HG02970 (cell line): ENCODE results near the gene CHMP2A.
A peak's percentile ranks its signal among the peaks of the same experiment; 100 is the strongest.
"Not testable (repeated sequence)": the region's sequence is repeated elsewhere in the genome, so short reads cannot be mapped to it uniquely, and the experiment has no call there.

Experiments
- ATAC-seq: cut with Tn5 transposase; IDR thresholded peaks from one replicate; pipeline ENCODE4 v1.9.1; 2021; ENCODE audit warnings: mild to moderate bottlenecking, moderate library complexity, moderate number of reproducible peaks; ENCODE audit not compliant: unreplicated experiment, low FRiP score

CHMP2A gene

DNA sequence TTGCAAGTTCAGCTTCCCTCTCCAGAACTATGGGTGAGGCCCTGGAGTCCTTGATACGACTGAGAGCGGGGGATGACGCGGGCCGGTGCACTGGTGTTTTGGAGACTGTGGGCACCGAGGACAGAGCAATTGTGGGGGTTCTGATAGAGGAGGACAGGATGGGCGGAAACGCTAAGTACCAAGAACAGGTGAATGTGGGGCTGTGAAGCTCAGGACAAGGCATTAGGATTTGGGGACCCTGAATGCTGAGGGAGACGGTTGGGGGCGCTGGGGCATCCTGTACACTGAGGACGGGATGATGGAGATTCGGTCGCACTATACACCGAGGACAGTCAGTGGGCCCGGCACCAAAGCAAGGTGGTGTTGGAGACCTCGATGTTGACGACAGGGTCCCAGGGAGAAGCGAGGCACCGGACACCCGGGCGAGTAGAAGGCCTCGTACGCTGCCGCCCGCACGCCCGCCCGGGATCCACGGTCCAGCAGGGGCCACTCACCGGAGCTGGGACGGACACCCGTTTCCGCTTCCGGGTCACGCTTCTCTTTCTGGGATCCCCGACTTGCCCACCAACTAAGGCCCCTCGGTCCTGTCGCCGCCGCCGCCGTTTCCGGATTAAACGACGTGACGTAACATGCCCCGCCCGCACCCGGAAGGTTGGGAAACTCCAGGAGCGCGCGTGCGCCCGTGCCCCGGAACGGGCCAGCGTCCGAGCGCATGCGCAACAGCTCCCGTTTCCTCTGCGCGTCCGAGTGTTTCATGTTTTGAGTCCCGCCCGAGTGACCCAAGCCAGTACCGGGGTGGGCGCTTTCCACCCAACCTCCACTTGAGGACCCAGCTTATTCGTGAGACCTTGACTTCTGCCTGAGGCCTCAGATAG is at the start of gene CHMP2A:
Gene CHMP2A, minus strand, starts transcription at position 612 of the 875 bp plus-strand sequence. CDS start 893 bp downstream, outside the sequence.
- ATAC-seq: no peak

DNA sequence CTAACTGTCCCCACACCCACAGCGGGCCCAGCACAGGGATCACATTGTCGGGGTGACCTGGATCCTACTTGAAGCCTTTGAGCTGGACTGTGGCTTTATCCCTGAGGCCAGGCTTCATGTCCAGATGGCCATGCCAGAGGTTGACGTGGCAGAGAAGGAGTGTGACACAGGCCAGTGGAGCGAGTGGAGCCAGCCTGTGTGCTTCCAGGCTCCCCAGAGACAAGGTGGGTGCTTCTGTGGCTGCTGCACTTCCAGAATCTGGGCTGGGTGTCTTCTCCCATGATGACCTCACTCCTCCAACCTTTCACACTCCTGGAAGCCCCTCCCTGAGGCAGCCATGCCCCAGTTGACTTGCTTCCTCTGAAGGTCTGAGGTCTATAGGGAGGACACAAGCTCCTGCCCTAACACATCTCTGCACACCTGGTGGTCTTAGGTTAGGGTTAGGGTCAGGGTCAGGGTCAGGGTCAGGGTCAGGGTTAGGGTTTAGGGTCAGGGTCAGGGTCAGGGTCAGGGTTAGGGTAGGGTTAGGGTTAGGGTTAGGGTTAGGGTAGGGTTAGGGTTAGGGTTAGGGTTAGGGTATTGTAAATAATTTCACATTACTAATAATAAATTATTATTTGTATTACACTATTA is 31.3 kb upstream of the CHMP2A start:
- no peak for ATAC-seq

DNA sequence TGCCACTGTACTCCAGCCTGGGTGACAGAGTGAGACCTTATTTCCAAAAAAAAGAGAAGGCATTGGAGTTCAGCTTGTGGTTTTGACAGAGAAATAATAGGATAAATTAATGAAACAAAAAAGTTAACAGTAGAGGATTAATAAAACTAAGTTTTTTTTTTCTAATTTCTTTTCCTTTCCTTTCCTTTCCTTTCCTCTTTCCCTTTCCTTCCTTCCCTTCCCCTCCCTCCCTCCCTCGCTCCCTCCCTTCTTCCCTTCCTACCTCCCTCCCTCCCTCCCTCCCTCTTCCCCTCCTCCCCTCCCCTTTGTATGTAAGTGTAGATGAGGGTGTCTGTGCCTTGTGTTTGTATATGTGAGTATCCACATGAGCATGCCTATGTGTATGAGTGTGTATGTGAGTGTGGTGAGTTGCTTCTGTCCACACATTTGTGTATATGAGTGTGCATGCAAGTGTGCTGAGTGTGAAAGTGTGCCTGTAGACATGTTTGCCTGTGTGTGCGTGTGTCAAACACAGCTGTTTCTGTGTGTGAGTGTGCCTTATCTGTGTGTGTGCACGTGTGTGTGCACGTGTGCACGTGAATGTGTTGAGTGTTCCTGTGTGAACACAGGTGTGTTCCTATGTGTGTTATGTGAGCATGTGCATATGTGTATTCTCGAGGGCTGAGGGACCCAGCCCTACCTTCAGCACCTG is 30.7 kb upstream of the CHMP2A start:
- ATAC-seq: no peak

DNA sequence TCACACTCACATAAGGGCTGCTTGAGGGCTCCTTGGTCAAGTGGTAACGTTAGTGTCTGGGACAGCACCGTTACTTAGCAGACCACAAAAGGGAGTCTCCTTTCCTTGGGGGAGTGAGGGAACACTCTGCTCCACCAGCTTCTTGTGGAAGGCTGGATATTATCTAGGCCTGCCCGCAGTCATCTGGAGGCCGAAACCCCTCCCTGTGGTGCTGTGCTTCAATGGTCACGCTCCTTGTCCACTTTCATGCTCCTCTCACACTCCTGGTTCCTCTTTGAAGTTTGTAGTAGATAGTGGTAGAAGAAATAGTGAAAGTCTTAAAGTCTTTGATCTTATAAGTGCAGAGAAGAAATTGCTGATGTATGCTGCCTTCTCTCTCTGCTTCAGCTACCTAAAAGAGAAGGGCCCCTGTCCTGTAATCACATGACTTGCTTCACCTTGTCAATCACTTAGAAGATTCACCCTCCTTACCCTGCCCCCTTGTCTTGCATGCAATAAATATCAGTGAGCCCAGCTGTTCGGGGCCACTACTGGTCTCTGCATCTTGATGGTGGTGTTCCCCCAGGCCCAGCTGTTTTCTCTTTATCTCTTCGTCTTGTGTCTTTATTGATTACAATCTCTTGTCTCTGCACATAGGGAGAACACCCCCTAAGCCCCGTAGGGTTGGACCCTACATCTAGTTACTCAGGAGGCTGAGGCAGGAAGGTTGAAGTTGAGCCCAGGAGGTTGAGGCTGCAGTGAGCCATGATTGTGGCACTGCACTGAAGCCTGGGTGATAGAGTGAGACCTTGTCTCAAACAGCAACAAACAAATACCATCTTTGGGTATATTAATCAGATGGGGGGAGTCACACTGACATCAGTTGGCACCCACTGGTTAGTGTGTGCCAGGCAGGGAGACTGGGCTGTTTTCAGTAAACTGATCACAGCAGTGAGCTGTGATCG is 29.9 kb upstream of the CHMP2A start:
- no peak for ATAC-seq

DNA sequence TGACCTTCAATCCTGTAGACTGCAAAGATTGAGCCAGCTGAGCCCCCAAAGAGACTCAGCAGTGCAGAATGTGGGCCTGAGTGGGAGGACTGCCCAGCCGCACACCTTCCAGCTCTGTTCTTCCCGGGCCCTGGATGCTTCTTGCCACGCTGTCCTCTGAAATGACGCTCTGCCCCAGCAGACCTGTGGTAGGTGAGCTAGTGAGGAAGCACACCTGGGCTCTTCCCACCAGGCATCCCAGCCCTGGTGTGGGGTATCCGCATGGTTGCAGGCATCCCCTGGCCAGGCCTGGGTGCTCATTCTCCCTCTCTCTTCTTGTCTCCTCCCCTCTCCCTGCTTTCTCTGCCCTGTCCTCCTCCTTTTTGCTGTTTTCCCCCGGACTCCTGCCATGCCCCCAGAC is 28.1 kb upstream of the CHMP2A start:
- no peak for ATAC-seq

DNA sequence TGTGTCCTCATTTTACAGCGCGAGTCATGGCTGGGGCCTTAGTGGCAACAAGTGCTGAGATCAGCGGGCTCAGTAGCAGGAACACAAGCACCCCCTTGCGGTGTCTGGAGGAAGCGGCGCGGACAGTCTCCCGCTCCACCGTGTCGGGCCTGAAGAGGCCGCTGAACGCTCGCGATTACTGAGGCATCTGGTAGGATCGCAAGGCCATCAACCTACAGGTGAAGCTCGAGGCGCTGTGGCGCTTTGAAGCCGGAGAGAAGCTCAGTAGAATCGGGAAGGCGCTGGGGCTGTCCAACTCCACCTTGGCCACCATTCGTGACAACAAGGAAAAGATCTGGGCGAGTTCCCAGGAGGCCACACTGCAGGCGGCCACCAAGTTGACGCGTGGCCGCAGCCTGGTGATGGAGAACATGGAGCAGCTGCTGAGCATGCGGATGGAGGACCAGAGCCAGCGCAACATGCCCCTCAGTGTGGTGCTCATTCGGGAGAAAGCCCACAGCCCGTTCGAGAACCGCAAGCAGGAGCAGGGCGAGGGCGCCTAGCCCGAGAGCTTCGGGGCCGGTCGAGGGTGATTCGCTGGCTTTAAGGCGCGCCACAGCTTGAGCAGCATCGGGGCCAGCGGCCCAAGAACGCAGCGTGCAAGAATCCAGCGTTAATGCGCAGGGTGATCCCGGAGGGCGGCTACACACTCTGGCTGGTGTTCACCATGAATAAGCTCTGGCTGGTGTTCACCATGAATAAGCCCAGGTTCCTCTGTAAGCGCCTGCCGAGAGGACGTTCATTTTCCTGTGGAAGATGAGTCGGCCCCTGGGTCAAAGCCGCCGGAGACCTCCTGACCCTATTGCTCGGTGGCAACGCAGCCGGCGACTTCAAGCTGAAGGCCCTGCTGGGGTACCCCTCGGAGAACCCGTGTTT is 26.6 kb upstream of the CHMP2A start:
- peak; percentile 50 for ATAC-seq

DNA sequence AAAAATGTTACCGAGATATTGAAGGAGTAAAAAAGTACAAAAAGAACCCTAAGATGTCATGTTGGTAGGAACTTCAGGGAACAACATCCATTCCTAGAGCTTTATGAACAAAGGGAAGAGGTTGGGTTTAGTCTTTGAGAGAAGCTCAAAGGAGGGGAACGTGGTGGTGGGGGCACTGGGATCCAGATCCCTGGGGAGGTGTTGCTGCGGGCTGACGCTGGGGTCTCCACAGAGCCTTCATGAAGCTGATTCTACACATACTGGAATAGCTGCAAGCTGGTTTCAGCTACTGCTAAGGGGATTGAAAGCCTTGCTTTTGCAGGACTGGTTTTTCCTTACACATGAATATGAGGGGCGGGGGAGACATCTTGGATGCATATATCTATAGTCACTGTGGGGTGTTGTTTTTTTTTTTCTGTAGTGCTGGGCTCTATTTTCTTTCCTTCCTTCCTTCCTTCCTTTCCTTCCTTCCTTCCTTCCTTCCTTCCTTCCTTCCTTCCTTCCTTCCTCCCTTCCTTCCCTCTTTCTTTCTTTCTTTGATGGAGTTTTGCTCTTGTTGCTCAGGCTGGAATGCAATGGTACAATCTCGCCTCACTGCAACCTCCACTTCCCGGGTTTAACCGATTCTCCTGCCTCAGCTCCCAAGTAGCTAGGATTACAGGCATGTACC is 24.7 kb upstream of the CHMP2A start:
- ATAC-seq: no peak

DNA sequence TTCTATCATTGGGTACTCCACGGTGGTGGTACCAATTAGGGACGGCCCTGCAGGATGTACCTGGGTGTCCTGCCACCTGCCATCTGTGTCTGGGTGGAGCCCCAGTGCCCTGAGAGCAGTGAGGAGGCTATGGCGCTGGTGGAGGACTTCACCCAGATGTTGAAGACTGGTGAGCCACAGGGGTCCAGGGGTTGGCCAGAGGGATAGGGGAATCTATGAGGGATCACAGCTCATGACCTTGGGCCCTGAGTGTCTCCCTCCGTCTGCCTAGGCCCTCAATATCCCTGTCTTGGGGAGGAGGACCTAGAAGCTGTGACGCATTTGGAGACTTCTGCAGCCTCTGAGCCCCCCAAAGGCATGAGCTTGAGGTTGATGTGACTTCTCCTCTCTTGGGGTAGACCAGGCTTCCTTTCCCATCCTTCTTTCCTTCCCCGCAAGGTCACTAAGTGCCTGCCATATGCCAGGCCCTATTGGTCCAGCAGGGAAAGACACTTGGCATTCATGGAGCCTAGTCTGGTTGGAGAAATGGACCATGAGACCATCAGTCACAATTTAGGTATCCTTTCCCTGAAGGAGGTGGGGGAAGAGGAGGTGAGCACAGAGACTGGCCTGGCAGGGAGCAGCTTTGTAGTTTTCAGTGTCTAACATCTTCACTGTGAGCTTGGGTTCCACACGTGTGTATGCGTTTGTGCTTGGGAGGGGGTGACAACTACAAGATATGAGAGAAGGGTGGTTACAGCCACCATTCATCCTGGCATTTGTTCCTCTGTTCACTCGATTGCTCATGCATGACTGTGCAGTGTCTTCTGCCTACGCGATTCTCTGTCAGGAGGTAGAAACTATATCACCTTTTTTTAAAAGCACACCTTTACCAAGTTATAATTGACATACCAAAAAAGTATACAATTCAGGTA is 23.4 kb upstream of the CHMP2A start:
- ATAC-seq: no peak

DNA sequence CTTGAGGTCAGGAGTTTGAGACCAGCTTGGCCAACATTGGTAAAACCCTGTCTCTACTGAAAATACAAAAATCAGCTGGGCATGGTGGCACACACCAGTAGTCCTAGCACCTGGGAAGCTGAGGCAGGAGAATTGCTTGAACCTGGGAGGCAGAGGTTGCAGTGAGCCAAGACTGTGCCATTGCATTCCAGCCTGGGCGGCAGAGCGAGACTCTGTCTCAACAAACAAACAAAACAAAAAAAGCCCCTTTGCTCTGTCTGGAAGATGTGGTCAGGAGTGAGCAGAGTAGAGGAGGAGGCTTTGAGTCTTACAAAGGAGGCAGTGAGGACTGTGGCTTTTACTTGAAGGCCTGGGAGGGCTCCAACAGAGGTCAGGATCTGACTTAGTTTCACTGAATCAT is 22.7 kb upstream of the CHMP2A start:
- not testable (repeated sequence) for ATAC-seq

DNA sequence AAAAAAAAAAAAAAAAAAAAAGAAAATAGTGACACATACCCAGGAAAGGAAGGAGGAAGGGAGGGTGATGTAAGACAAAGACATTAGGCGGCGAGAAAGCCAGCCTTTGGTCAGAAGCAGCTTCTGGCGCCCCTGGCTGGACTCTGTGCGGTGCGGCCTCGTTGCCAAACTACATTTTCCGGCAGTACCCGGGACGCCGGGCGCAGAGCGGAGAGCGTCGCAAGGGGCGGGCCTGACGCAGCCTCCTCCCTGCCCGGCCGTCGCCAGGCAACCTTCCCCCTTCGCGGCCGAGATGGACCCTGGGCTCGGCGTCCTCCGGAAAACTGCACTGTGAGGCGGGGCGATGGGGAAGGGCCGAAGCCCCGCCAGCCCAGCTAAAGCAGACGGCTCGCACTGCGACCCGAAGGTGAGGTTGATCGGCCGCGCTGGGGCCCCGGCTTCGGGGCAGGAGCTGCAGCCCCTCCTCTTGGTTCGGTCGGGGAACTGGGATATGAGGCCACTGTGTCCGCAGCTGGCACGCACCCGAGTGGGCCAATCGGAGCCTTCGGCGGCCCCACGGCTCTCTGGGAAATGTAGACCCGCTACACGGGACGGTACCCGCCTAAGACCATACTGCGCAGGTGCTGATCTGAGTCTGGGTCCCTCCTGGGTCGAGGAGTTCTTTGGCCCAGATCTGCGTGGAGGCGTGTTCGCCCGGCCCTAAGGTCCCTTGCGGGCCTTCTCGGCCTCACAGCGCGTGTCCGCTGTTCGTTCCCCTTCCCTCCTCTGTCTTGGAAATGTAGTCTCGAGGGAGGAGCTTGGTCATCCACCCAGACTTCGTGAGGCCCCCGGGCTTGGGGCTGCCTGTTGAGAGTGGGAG is 20.5 kb upstream of the CHMP2A start:
- ATAC-seq: peak; percentile 28

DNA sequence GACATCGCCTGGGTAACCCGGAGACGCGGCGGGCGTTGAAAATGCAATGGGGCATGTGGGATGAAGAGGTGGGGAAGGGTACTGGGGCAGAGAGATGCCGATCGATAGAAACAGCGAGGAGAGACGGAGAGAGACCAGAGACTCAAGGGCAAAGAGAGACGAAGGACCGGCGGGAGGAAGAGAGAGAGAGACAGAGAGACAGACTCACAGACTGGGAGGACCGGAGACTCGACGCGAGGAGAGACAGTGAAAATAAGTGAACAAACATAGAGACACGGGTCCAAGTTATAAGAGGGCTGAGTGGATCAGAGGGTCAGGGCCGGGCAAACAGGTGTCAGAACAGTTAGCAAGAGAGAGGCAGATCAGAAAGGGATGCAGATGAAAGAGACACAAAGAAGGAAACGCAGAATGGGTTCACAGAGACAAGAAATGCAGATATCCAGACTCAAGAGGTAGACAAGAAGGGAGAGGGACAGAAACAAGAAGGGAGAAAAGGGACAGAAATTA is 18.8 kb upstream of the CHMP2A start:
- ATAC-seq: no peak

DNA sequence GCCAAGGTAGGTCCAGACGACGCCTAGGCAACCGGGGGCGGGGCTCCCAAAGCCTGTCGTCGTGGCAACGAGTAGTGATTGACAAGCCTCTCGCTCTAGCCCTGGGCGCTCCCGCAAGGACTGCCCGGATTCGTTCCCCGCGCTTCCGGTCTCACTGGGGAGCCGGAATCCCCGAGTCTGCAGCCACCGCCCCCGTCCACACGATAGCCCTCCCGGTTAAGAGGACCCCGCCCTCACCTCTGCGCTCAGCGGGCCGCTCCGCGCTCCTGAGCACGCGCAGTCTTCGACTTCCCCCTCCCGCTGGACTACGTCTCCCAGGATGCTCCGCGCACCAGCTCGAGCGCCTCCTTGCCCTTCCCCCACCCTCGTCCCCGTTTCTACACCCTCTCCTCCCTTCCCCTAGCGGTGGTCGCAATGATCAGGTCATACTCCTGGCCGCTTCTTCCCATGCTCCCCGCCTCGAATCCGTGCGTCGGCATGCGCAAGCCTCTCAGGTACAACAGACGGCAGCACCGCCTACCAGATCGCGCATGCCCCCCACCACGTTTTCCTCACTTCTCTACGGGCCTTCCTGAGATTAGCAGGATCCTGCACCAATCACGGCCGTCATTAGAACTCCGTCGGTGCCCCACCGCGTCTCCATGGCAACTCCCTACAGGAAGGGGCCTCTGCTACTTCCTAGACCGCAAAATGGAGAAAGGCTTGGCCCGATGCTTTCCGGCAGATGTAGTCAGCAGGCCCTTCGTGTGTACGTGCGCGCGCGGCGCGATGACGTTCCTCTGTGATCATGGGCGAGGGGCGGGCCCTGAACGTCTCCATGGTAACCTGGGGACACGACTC is 18.1 kb upstream of the CHMP2A start, which contains the start of gene MZF1:
Gene MZF1, minus strand, starts transcription at position 518 of the 840 bp plus-strand sequence. CDS start 1,946 bp downstream, outside the sequence.
- peak; percentile 57 for ATAC-seq

DNA sequence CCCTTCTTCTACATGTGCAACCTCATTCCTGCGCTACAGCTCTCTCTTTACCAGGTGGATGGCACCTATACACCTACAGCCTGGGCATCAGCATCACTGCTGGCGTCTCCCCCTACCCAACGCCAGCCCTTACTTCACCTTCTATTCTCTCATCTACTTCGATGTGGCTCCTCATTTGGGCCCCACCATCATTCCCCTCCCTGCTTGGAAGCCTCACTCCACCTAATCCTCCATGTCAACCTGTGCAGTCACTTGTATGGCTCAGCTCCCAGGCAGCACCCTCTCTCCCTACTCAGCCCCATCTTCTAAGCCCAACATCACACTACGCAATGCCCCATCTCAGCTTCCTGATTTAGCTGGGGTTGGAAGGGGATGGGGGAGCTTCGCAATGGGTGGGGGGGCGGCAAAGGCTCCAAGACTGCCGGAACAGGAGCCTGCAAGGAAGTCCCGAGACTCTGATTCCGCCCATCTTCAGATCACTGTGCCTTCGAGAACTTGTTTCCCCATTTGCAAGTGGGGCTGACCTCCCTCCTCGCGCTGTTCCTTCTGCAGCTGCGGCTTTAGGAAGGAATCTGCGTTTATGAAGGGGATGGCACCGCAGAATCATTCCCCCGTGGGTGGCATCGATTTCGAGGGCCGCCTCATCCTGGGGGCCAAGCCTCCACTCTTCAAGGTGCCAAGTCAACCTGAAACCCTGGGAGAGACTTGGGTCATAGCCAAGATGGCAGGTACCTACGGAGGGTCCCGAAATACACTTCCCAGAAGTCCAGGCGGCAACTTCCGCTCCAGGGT is 17.3 kb upstream of the CHMP2A start:
- ATAC-seq: no peak

DNA sequence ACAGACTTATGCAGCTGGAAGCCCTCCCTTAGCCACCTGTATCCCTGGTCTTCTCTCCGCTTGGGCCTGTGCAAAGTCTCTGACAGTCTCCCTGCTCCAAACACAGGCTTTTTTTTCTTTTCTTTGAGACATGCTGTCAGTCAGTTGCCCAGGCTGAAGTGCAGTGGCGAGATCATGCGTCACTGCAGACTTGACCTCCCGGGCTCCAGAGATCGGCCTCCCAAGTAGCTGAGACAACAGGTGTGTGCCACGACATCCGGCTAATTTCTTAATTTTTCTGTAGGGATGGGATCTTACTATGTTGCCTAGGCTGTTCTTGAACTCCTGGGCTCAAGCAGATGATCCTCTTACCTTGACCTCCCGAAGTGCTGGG is 16.7 kb upstream of the CHMP2A start:
- no peak for ATAC-seq
